ENCODE results near the gene PHF13.

The PHF13 gene

GRCh38 chr1:6613361-6614018, at the start of gene PHF13:
PHF13 (plus strand) TSS chr1:6613731; CDS start chr1:6614067, 336 bp downstream.
- DNase-seq = peak; percentile 99 to 100
- TF ChIP-seq POLR2A (IDR thresholded peaks at IDR 0.05; ENCODE audit: low read length) (no peak), GATA1 (IDR thresholded peaks at IDR 0.05; ENCODE audit: low read depth, low read length) (no peak)

- TF ChIP-seq GATA1 (IDR thresholded peaks at IDR 0.05; ENCODE audit: low read depth, low read length) (no peak), POLR2A (IDR thresholded peaks at IDR 0.05; ENCODE audit: low read length) (no peak)
- DNase-seq = no peak
Observed at GRCh38 chr1:6569033-6569432, 44.5 kb upstream of the PHF13 start.

GRCh38 chr1:6570100-6570499, 43.4 kb upstream of the PHF13 start:
- TF ChIP-seq POLR2A (IDR thresholded peaks at IDR 0.05; ENCODE audit: low read length) (no peak), GATA1 (IDR thresholded peaks at IDR 0.05; ENCODE audit: low read depth, low read length) (no peak)
- no peak for DNase-seq

GRCh38 chr1:6570987-6571386, 42.5 kb upstream of the PHF13 start:
- TF ChIP-seq GATA1 (IDR thresholded peaks at IDR 0.05; ENCODE audit: low read depth, low read length) = no peak
- TF ChIP-seq POLR2A (IDR thresholded peaks at IDR 0.05; ENCODE audit: low read length) = no peak
- no peak for DNase-seq

- TF ChIP-seq GATA1 (IDR thresholded peaks at IDR 0.05; ENCODE audit: low read depth, low read length) = no peak
- TF ChIP-seq POLR2A (IDR thresholded peaks at IDR 0.05; ENCODE audit: low read length) = no peak
- DNase-seq = no peak
Observed at GRCh38 chr1:6572653-6573383, 40.7 kb upstream of the PHF13 start.

- TF ChIP-seq POLR2A (IDR thresholded peaks at IDR 0.05; ENCODE audit: low read length) = no peak
- TF ChIP-seq GATA1 (IDR thresholded peaks at IDR 0.05; ENCODE audit: low read depth, low read length) = no peak
Observed at GRCh38 chr1:6574025-6574620, 39.4 kb upstream of the PHF13 start.

GRCh38 chr1:6574818-6575217, 38.7 kb upstream of the PHF13 start:
- TF ChIP-seq GATA1 (IDR thresholded peaks at IDR 0.05; ENCODE audit: low read depth, low read length) (no peak), POLR2A (IDR thresholded peaks at IDR 0.05; ENCODE audit: low read length) (no peak)
- DNase-seq = no peak

More at GRCh38 chr1:6574025-6574620, 39.4 kb upstream of the PHF13 start:
- no peak for DNase-seq

- no peak for DNase-seq
- TF ChIP-seq GATA1 (IDR thresholded peaks at IDR 0.05; ENCODE audit: low read depth, low read length) (no peak), POLR2A (IDR thresholded peaks at IDR 0.05; ENCODE audit: low read length) (no peak)
Observed at GRCh38 chr1:6577831-6578525, 35.6 kb upstream of the PHF13 start.

GRCh38 chr1:6578624-6579373, 34.7 kb upstream of the PHF13 start:
- DNase-seq = peak in 1 of 2 experiments; percentile 36
- TF ChIP-seq POLR2A (IDR thresholded peaks at IDR 0.05; ENCODE audit: low read length) (no peak), GATA1 (IDR thresholded peaks at IDR 0.05; ENCODE audit: low read depth, low read length) (no peak)

GRCh38 chr1:6579374-6580118, 34.0 kb upstream of the PHF13 start, which contains the start of gene ZBTB48:
ZBTB48 (plus strand) TSS chr1:6579994; CDS start chr1:6580610, 616 bp downstream.
- DNase-seq = peak; percentile 97 to 99

GRCh38 chr1:6580119-6580592, 33.4 kb upstream of the PHF13 start:
- peak; percentile 66 for TF ChIP-seq POLR2A (IDR thresholded peaks at IDR 0.05; ENCODE audit: low read length)
- TF ChIP-seq GATA1 (IDR thresholded peaks at IDR 0.05; ENCODE audit: low read depth, low read length) = no peak
- DNase-seq = peak in 1 of 2 experiments; percentile 67

More at GRCh38 chr1:6579374-6580118, 34.0 kb upstream of the PHF13 start, which contains the start of gene ZBTB48:
- no peak for TF ChIP-seq GATA1 (IDR thresholded peaks at IDR 0.05; ENCODE audit: low read depth, low read length)
- TF ChIP-seq POLR2A (IDR thresholded peaks at IDR 0.05; ENCODE audit: low read length) = peak; percentile 95

Measured in erythroblast (primary cell).